C4-2B (cell line): ENCODE results near the gene ATF7IP.

ENCODE experiments used
- ZFX ChIP-seq: fragments of 450-650 bp; IDR thresholded peaks from 2 replicates; pipeline ENCODE4 v1.6.1; 2017
- TF ChIP-seq, protein P1 (sequence below): fragments of 450-650 bp; conservative IDR thresholded peaks from 2 replicates; pipeline ENCODE4 v1.5.1; 2017; ENCODE audit warnings: mild to moderate bottlenecking

DNA sequence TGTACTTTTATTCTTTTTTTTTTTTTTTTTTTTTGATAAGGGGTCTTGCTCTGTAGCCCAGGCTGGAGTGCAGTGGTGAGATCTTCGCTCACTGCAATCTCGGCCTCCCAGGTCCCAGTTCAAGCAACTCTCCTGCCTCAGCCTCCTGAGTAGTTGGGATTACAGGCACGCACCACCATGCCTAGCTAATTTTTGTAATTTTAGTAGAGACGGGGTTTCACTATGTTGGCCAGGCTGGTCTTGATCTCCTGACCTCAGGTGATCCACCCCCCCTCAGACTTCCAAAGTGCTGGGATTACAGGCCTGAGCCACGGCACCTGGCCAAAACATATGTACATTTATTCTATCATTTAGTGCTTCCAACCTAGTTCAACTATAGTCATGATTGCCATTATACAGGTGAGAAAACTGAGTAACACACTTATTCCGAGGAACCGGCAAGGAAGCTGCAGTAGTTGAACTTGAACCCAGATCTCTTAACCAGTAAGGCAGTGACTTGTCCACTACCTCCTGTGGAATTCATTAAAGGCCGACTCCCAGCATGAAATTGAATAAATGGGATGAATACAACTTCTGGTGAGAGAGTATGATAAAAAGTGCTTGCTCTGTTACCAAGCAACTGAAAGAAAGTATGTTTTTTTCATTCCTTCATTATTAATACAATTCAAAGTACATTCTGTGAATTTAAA lies 755 bp upstream of the ATF7IP start:
- TF ChIP-seq, protein P1, sequence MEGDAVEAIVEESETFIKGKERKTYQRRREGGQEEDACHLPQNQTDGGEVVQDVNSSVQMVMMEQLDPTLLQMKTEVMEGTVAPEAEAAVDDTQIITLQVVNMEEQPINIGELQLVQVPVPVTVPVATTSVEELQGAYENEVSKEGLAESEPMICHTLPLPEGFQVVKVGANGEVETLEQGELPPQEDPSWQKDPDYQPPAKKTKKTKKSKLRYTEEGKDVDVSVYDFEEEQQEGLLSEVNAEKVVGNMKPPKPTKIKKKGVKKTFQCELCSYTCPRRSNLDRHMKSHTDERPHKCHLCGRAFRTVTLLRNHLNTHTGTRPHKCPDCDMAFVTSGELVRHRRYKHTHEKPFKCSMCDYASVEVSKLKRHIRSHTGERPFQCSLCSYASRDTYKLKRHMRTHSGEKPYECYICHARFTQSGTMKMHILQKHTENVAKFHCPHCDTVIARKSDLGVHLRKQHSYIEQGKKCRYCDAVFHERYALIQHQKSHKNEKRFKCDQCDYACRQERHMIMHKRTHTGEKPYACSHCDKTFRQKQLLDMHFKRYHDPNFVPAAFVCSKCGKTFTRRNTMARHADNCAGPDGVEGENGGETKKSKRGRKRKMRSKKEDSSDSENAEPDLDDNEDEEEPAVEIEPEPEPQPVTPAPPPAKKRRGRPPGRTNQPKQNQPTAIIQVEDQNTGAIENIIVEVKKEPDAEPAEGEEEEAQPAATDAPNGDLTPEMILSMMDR, result no peak
- TF ChIP-seq ZFX, result no peak
